HG03060 (cell line): ENCODE results near the gene RGL2.
A peak's percentile ranks its signal among the peaks of the same experiment; 100 is the strongest.
"Not testable (repeated sequence)": the region's sequence is repeated elsewhere in the genome, so short reads cannot be mapped to it uniquely, and the experiment has no call there.

Source experiments
- ATAC-seq: cut with Tn5 transposase; IDR thresholded peaks from one replicate; pipeline ENCODE4 v1.9.1; 2021; ENCODE audit warnings: low read depth, moderate number of reproducible peaks; ENCODE audit not compliant: unreplicated experiment

The RGL2 gene

DNA sequence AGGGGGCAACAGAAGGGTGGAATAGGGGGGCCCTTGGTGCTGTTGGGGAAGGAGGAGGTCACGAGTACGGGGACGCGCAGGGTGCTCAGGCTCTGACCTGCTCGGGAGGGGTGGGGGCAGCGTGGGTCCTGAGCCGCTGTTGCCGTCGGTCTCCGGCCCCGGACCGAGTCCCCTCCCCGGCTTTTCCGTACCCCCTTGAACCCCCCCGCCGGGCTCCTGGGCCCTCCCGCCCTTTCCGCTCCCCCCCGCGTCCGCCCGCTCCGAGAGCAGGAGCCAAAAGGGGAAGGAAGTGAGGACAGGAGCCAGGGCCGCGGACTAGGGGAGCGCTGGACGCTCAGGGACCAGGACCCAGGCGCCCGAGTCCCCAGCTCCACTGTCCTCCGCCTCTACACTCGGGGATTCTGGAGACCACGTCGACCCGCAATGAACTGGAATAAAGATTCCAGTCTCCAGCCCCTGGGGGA, at the start of gene RGL2:
TSS of gene RGL2 (minus strand) at position 170 of the 464 bp plus-strand sequence. CDS start 332 bp downstream, outside the sequence.
- ATAC-seq = no peak

GRCh38 chr6:33347816-33348215, 49.1 kb upstream of the RGL2 start:
- no peak for ATAC-seq

GRCh38 chr6:33346972-33347371, 48.2 kb upstream of the RGL2 start:
- not testable (repeated sequence) for ATAC-seq

- ATAC-seq = no peak
Measured at GRCh38 chr6:33344701-33345697, 46.3 kb upstream of the RGL2 start.

GRCh38 chr6:33343953-33344611, 45.3 kb upstream of the RGL2 start:
- no peak for ATAC-seq

GRCh38 chr6:33343606-33343952, 44.8 kb upstream of the RGL2 start:
- not testable (repeated sequence) for ATAC-seq

DNA sequence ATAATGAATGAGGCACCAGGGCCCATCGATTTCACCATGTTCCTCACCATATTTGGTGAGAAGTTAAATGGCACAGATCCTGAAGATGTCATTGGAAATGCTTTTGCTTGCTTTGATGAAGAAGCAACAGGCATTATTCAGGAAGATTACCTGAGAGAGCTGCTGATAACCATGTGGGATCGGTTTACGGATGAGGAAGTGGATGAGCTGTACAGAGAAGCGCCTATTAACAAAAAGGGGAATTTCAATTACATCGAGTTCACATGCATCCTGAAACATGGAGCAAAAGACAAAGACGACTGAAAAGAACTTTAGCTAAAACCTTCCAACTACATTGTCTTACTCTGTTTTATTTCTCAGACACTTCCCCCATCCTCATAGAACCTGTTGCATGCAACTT, 40.5 kb upstream of the RGL2 start:
- ATAC-seq = no peak

DNA sequence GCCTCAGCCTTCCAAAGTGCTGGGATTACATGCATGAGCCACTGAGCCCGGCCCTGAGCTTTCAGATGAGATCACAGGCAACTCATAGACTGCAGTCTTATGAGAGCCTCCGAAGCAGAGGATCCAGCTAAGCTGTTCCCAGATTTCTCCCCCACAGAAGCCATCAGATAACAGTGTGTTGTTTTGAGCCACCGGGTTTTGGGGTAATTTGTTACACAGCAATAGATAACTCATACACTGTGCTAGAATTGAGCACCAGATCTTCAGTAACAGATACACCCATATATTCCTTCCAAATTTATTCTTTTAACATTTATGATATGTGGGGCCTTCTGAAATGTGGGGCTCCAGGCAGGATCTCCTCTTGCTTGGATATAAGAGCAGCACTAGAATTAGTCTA, 37.8 kb upstream of the RGL2 start:
- ATAC-seq = no peak

- ATAC-seq = no peak
Measured at GRCh38 chr6:33335916-33336315, 37.2 kb upstream of the RGL2 start.

- ATAC-seq = no peak
Measured at GRCh38 chr6:33333666-33334065, 34.9 kb upstream of the RGL2 start.

DNA sequence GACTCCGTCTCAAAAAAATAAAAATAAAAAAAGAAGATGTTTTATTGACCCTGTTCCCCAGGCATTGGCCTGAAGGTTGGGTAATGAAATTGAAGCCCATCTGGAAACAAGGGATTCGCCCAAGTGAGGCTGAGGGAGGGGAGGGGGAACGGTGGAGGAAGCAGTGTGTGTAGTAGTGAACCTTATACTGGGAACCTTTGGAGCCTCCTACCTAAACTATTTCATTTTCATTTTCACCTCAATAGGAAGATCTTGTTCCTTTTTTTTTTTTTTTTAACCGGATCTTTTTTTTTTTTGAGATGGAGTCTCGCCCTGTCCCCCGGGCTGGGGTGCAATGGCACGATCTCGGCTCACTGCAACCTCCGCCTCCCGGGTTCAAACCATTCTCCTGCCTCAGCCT, 32.0 kb upstream of the RGL2 start:
- no peak for ATAC-seq

DNA sequence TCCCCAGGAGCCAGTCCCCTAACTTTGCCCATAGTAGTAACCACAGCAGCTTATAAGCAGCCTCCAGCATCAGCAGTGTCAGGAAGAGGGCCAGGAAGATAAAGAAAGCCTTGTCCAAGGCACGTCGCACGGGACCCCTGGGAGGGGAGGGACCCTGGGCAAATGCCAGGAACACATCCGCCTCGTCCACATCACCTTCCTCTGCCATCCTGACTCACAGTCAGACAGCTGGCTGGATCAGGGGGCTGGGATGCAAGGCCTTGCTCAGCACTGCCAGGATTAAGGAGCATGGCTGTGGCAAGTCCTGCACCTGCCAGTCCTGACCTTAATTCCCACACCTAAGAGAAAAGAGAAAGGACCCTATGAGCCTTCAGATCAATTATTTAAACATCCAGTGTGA, 30.3 kb upstream of the RGL2 start:
- ATAC-seq = no peak

DNA sequence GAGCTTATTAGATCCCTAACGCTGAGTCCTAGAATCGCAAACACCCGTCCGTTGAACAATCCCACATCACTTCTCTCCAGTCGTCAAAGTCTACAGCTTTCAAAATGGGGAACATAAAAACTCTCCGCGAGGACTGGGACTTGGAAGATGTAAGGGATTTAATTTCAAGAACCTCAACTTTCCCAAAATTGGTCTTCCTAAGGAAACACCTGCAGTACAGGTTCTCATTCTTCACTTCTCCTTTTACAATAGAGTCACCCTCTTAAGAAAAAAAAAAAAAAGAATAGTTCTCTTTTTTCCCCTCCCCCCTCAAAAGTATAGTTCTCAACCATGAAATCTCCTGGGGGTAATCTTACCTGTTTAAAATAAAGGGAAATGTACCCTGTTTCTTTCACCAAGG, 25.4 kb upstream of the RGL2 start:
- no peak for ATAC-seq

DNA sequence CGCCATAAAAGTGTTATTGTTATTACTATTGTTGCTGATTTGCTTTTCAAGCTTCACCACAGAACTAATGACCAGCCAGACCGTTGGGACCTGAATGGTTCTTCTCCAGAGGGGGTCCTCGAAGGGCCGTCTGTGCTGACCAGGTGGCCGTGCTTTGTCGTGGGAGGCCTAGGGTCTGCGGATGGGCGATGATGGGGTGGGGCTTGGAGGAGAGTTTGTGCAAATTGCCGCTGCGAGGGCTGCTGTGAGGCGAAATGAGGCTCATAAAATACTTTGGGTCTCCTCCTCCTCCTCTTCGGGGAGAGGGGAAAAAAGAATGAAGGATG, 24.8 kb upstream of the RGL2 start:
- no peak for ATAC-seq

- no peak for ATAC-seq
Measured at GRCh38 chr6:33321227-33321626, 22.5 kb upstream of the RGL2 start.

GRCh38 chr6:33320315-33321181, 21.8 kb upstream of the RGL2 start:
- no peak for ATAC-seq

- ATAC-seq = no peak
Measured at GRCh38 chr6:33319939-33320314, 21.2 kb upstream of the RGL2 start.

DNA sequence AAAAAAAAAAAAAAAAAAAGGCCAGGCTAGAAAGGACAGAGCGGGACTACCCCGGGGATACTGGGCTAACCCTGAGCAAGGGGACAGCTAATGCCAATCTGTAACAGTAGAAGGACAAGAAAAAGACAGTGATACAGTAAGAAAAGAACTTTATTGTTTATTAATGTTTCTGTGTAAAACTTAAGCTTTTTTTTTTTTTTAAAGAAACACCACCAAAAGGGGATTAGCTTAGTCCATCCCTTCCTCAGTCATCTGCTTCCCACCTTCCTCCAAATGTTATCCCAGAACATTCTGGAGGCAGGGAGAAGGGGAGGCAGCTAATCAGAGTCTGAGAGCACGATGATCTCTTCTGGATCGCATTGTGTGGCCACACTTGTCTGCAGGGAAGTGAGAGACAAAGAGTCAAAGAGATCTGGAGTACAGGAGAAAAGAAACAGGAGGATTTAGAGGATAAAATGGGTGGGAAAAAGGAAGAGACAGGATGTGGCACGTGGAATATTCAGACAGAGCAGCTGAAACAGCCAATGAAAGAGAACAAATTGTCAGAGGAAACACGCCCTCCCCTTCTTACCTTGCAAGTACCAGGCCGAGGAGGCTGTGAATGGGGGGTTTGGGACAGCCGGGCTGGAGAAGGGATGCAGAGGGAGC, 19.8 kb upstream of the RGL2 start:
- ATAC-seq = no peak

- peak; percentile 37 for ATAC-seq
Measured at GRCh38 chr6:33317669-33318425, 19.1 kb upstream of the RGL2 start, which contains the start of gene ZBTB22. TSS of gene ZBTB22 (minus strand) at chr6:33317744. CDS start at chr6:33316916, 828 bp downstream.

GRCh38 chr6:33317419-33317668, 18.6 kb upstream of the RGL2 start:
- no peak for ATAC-seq
